Measurements from ENCODE around the gene MYO7B.
A peak's percentile ranks its signal among the peaks of the same experiment; 100 is the strongest.

MYO7B gene

DNA sequence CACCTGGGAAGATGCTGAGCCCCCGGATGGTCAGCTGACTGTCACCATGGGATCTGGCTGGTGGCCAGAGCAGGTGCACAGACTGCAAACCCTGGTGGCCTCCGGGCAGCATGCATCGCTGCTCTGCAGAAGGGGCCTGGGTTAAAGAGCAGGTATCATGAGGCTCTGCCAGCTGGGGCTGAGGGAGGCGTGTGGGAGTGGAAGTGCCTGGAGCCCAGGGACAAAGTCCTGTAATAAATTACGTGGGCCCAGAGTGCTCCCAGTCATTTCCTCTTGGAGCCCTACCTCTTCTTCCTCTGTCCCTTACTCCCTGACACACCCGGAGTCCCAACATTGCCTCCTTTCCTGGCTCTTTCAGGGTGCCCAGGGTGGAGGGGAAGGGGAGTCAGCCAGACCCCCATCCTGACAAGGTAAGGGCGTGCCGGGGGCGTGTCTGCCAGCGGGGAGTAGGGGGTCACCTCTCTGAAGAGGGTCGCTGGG, at the start of gene MYO7B:
Gene MYO7B, plus strand, starts transcription at position 262 of the 480 bp plus-strand sequence. CDS start 24,040 bp downstream, outside the sequence.
- peak; percentile 26 for DNase-seq

- DNase-seq = no peak
Measured at GRCh38 chr2:127485694-127486071, 49.8 kb upstream of the MYO7B start.

GRCh38 chr2:127486247-127487058, 49.0 kb upstream of the MYO7B start:
- DNase-seq = no peak

DNA sequence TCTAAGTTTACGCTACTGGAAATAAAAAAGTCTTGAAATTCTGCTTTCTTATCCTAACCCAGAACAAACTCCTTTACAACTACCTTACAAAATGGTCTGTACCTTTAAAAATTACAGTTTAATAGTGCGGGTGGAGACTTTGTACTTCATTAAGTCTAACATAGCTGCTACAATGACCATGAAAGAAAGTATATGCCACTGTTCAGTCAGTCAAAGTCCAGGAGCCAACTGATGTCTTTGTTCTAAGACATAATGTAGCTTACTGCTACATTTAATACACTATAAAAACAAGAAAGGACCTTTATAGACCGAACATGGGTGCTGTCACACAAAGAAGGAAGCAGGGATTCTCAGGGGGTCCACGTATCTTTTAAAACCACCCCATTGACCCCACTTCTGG, 45.2 kb upstream of the MYO7B start:
- DNase-seq = no peak

GRCh38 chr2:127498386-127498785, 37.1 kb upstream of the MYO7B start:
- DNase-seq = no peak

DNA sequence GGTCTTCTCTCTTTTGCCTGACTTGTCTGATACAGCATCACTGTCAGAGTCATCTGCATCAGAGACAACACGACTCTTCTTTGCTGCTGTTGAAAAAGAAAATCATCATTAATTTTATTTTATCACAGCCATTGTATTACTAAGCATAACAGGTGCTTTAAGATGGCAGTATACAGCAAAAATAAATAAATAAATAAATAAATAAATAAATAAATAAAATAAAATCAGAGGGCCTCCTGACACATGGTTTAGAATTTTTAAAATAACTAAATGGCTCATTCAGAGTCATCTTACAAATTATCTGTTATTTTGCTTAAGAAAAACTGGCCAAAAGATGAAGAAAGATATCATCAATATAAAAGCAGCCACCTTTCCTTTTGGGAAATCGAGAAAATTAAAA, 32.0 kb upstream of the MYO7B start:
- no peak for DNase-seq

DNA sequence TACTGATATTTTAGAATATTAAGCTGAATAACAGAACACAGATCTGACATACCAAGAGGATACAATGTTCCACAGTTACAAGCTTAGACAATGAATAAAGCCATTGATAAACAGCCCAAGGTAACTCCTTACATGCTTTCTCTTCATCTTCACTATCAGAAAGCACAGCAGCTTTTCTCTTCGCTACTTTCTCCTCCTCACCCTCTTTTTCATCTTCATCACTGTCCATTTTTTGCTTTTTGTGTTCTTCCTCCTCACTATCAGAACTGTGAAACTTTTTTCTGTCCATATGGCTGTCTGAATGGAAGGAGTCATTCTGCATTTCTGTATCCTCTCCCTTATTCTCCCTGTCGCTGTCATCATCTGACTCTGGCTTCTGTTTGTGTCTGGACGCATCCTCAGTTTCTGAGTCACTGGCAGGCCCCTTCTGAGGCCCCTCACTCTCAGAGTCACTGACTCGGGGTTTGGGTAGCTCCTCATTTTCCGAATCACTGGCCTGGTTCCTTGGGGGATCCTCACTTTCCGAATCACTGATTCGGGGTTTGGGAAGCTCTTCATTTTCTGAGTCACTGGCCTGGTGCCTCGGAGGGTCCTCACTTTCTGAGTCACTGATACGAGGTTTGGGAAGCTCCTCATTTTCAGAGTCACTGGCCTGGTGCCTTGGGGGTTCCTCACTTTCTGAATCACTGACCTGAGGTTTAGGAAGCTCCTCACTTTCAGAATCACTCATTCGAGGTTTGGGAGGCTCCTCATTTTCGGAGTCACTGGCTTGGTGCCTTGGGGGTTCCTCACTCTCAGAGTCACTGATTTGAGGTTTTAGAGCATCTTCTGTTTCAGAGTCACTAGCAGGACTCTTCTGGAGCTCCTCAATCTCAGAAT, 30.7 kb upstream of the MYO7B start:
- DNase-seq = no peak

- no peak for DNase-seq
Measured at GRCh38 chr2:127506510-127506909, 29.0 kb upstream of the MYO7B start.

DNA sequence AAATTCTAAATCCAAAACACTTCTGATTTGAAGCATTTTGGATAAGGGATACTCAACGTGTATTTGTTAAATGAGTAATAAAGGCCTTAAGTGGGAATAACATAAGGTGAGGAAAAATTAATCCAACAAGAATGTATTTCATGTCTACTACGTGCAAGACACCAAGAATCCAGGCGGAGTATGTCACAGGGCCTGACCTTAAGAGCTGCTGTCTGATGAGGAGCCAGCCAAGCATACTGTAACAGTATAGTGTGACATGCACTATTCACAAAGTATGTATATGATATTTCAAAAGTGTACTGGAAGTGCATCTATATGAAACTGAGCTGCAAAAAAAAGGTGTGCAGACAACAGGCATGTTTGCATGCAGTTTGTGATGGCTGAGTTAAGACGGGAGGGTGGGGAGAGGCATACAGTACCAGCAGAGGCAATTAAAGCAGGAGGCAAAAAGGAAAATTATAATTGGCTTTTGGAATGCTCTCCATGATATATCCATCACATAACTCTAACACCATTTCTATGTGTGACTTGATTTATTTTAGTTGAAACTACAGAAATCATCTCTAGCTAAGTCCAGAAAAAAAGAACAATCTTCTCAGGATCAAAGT, 27.4 kb upstream of the MYO7B start:
- DNase-seq = no peak

- peak; percentile 69 for DNase-seq
Measured at GRCh38 chr2:127508631-127509034, 26.9 kb upstream of the MYO7B start.

- DNase-seq = no peak
Measured at GRCh38 chr2:127510073-127510472, 25.4 kb upstream of the MYO7B start.

DNA sequence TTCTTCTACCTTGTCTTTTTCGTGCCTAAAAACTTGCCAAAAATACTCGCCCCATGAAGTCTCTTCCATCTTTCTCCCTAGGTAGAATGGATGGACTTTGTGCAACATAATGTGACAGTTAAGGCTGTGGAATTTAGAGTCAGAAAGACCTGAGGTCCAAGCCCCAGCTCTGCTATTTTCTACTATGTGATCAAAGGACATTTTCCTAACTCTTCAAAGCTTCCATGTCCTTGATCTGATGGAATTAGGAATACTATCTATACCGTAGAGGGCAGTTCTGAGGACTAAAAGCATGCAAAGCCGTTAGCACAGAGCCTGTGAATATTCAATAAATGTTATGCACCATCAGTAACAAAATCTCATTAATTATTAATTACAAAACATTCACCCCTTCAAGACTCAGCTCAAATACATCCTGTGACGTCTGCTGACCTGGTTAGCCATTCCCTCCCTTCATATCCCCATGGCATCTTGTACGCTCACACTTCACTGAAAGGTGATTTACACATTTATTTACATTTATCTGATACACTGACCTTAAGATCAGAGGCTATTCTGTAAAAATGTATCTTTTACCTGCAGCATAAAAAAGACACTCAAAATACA, 24.3 kb upstream of the MYO7B start:
- DNase-seq = no peak

- DNase-seq = no peak
Measured at GRCh38 chr2:127511917-127512316, 23.6 kb upstream of the MYO7B start.

GRCh38 chr2:127512362-127512761, 23.1 kb upstream of the MYO7B start:
- DNase-seq = no peak

DNA sequence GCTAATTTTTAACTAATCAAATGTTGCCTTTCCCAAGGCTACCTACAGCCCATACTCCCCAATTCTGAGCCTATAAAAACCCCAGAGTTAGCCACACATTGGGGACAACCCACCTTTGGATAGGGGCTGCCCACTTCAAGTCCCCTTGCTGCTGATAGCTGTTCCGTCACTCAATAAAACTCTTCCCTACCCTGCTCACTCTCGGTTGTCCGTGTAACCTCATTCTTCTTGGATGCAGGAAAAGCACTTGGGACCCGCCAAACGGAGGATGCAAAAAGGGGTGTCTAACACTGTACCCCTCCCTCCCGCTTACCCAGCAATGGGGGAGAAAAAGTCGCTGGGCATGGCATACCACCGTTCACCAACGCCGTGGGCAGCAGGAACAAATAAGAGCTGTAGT, 21.4 kb upstream of the MYO7B start:
- no peak for DNase-seq

DNA sequence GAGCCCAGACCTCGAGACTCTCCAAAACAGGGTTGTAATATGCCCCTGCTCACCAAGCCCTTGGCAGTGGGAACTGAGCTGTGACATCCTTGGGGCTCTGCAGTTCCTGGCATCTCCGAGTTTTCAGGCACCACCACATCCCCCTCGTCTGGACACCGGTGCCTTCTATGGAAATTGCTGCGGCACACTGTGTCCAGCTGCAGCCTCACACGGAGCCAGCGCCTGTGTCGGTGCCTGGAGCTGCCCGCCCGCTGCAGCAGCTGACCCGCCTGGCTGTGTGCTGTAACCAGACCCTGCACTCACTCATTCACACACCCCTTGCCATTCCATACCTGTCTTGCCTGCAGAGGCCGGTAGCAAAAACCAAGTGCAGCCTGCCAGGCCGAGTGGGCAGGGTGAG, 21.0 kb upstream of the MYO7B start:
- no peak for DNase-seq

DNA sequence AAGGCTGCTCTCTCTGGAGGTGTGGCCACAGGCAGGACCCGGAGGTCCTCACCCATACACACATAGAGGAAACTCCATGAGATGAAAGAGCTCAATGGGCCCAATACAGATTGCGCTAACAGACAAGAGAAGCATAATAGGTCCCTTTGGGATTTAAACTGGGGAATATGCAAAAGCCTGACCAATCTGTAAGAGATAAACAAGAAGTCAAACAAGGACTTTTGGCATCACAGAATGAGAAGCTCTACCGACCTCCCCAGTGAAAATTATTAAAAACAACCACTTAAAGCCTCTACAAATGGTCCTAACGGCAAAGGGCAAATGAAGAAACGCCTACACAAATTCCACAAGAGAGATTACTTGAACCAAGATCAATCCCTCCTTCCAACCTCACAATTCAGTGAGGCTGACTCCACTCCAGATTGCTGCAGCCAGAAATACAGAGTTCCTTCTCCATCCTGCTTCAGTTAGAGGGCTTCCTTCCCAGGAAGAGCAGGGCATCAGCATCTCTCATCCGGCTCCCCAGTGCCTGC, 20.0 kb upstream of the MYO7B start:
- no peak for DNase-seq

DNA sequence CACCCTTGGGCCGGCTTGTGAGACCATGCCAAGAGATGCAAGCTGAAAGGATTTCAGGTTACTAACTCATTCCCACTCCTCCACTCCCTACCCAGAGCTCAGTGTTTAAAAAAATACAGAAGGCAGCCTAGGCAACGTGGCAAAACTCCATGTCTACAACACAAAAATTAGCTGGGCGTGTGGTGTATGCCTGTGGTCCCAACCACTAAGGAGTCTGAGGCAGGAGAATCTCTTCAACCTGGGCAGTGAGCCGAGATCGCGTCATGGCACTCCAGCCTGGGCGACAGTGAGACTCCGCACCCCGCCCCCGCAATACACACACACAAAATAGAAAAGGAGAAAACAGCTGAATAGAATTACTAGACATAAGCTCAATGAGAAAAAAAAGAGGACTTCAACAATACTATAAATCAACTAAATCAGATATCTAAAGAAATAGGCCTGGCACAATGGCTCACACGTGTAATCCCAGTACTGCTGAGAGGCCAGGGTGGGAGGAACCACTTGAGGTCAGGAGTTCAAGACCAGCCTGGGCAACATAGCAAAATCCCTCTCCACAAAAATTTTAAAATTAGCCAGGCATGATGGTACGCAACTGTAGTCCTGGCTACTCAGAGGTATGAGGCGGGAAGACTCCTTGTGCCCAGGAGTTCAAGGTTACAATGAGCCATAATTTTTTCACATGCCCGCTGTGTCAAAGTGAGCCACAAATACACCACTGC, 19.3 kb upstream of the MYO7B start:
- DNase-seq = peak; percentile 89

DNA sequence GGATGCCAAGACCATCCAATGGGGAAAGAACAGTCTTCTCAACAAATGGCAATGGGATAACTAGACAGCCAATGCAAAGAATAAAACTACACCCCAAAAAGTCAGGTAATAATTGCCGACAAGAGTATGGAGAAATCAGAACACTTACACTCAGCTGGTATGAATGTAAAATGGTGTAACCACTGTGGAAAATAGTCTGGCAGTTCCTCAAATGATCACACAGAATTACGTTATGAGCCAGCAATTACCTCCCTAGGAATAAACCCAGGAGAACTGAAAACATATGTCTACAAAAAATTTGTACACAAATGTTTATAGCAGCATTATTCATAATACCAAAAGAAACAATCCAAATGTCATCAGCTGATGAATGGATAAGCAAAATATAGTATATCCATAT, 18.0 kb upstream of the MYO7B start:
- no peak for DNase-seq

DNA sequence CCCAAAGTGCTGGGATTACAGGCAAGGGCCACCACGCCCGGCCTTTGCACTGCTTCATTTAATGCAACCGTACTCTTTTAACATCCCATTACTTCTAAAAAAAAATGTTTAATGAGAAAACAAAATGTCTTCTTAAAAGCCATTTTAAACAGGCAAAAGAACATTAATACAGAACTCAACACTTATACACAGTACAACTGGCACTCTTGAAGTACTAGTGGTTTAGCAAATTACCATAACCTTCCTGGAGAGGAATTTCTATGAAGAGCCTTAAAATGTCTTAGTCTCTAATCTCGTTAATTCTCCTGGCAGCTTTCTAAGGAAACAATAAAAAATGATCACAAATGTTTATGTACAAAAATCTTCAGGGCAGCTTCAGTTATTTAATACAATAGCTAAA, 15.1 kb upstream of the MYO7B start:
- no peak for DNase-seq

DNA sequence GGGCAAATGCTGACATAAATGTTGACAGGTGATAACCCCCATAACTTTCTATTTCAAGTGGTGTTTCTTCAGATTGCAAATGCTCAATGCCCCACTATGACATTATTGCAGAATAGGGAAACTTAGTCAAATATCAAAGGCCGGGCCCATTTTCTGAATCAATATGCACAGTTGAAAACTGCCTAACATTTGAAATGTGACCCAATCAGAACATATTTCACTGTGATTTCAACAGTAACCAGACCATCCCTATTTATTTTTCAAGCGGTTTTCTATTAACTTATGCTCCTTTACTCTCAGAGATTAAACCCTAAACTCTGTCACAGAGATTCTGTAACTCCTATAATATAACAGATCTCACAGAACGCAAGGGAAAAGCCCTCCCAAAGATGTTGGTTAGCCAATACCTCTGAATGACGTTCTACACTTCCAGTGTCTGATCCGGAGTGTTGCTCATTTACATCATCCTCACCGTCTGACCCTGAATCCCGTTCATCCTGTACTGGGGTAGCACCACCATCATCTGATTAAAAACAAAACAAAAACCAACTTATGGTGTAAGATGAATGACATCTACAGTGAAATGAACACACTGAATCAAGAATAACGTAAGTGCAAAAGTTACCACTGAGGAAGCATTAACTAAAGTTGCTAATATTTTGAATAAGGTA, 12.1 kb upstream of the MYO7B start:
- DNase-seq = no peak
